ENCODE data around the gene SBNO1.
"Not testable (repeated sequence)": the region's sequence is repeated elsewhere in the genome, so short reads cannot be mapped to it uniquely, and the experiment has no call there.

Gene SBNO1

DNA sequence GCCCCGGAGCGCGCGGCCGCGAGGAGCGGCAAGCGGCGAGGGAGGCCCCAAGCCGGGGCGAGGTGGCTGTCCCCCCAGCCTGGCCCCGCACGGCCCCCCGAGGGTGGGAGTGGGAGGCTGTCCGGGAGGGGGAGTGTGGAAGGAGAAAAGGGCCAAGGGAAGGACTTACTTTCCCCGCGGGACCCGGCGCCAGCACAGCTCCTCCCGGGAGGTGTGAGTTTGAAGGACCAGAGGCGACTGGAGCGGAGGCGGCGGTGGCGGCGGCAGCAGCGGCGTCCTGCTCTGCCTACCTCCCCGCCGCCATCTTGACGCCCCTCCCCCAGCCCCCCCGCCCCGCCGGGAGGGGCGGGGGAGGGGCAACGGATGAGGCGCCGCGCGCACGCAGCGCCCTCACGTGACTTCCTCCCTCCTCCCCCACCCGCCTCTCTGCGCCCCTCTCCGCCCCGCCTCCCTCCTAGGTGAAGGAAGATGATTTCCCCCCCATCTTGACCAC, at the start of gene SBNO1:
Gene SBNO1 (minus strand): TSS at position 316 of the 493 bp plus-strand sequence. CDS start 14,406 bp downstream, outside the sequence.
- DNase-seq: no peak

DNA sequence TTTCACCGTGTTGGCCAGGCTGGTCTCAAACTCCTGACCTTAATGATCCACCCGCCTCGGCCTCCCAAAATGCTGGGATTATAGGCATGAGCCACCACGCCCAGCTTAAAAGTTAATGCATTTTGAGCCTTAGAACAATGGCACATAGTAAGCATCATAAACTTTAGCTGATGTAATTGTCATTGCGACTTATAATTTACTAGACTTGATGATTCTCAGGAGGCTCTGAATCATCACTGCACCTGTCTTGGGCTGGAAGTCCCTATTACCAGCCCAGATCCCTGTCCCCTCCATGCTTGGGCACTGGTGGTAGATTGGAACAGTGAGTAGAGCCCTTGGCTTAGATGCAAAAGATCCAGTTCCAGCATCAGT, 45.4 kb upstream of the SBNO1 start:
- DNase-seq: no peak

DNA sequence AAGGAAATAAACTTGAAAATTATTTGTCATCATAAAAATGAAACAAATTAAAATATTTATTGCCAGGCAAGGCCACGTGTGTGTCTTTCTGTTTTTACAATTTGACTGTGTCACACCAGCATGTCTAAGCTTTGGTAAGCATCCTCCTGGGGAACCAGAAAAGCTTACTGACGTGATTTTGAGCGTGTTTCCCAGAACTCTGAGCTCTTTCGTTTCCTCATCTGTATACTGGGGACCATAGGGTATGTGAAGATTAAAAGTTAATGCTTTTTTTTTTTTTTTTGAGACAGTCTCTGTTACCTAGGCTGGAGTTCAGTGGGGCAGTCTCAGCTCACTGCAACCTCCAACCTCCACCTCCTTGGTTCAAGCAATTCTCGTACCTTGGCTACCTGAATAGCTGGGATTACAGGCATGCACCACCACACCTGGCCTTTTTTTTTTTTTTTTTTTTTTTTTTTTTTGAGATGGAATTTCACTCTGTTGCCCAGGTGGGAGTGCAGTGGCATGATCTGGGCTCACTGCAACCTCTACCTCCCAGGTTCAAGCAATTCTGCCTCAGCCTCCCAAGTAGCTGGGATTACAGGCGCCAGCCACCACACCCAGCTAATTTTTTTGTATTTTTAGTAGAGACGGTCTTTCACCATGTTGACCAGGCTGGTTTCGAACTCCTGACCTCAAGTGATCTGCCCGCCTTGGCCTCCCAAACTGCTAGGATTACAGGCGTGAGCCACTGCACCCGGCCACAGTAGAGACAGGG, 44.8 kb upstream of the SBNO1 start:
- not testable (repeated sequence) for DNase-seq

DNA sequence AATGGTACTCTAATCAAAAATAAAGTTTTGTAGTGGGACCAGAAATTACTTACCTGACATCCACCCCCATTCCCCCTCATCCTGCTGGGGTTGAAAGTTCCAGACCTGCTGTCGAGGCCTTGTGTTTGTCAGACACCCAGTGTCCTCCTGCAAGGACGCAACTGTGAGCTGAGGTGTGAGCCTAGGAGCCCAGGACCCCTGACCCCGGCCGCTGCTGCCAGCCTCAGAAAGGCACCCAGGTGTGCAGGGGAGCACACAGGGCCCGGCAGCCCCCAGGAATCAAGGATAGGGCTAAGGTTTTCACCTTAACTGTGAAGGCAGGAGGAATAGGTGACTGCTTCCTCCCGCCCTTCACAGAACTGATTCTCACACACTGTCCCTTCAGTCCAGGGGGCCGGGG, 44.0 kb upstream of the SBNO1 start:
- DNase-seq: not testable (repeated sequence)

DNA sequence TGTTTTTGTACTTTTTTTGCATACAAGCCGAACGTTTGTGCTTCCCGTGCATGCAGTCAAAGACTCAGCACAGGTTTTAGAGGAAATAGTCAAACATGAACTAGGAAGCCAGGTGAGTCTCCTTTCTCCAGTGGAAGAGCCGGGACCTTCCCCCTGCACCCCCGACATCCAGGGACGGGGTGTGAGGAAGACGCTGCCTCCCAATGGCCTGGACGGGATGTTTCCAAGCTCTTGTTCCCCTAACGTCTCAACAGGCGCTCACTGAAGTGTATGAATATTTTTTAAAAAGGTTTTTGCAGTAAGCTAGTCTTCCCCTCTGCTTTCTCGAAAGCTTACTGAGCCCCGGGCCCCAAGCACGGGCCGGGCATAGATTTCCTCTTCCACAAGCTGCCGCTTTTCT, 43.3 kb upstream of the SBNO1 start:
- not testable (repeated sequence) for DNase-seq

DNA sequence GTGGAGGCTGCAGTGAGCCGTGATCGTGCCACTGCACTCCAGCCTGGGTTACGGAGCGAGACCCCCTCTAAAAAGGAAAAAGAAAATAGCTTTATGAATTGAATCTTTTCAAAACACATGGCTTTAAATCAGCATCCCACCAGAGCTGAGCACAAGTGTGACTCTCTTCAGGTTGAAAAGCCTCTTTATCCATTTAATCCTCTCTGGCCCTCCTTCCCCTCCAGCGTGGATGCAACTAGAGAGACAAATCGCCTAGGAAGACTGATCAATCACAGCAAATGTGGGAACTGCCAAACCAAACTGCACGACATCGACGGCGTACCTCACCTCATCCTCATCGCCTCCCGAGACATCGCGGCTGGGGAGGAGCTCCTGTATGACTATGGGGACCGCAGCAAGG, 42.6 kb upstream of the SBNO1 start:
- not testable (repeated sequence) for DNase-seq

DNA sequence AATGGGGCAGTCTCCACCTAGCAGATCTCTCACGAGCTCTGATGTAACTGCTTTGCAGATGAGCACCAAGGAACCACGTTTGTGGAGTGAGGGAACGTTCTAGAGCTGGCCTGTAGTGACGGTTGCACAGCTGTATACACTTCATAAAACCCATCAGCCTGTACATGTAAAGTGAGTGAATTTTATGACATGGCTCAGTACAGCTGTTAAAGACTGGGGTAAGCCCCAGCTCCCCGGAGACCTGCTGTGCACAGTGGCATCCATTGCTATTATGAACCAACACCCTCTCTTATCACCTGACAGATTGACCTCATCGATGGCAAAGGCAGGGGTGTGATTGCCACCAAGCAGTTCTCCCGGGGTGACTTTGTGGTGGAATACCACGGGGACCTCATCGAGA, 39.9 kb upstream of the SBNO1 start:
- DNase-seq: no peak

DNA sequence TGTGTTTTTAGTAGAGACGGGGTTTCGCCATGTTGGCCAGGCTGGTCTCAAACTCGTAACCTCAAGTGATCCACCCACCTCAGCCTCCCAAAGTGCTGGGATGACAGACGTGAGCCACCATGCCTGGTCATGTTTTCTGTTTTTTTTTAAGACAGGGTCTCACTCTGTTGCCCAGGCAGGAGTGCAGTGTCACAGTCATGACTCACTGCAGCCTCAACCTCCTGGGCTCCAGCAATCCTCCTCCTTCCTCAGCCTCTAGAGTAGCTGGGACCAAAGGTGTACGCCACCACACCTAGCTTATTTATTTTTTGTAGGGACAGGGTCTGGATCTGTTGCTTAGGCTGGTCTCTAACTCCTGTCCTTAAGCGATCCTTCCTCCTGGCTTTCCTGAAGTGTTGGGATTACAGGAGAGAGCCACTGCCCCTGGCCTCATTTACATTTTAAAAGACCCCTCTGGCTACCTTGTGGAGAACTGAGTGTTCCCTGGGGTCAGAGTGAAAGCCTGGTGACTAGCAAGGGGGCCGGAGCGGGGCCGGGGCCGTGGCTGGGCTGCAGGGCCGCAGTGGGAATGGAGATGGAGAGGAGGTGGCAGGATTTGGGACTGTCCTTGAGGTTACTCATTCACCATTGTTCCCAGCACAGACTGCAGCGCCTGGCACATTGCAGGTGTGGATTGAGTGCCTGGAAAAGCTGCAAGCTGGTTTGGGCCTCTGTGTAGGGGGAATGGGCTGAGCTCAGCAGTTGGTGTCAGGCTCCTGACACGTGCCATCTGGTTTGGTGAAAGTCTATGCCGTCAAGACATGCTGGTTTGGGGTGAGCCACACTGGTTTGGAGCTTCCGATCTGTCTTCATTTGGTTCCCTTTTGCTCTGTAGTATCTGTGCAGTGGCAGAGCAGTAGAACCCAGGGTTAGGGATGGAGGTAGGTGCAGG, 37.4 kb upstream of the SBNO1 start:
- no peak for DNase-seq

DNA sequence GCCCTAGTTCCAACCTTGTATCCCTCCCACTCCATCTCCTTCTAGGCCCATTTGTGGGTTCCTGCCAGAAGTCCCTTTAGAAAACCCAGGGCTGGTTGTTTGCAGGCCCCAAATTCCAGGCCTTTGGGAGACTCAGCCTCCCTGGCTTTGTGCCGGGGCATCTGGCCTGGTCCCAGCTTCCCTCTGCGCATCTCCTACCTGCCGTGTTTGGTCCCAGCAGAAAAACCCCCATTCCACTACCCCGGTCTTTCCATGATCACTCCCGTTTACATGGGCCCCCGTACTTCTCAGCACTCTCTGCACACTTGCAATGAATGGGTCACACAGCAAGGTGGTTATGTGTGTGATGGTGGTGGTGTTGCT, 34.6 kb upstream of the SBNO1 start:
- DNase-seq: no peak

DNA sequence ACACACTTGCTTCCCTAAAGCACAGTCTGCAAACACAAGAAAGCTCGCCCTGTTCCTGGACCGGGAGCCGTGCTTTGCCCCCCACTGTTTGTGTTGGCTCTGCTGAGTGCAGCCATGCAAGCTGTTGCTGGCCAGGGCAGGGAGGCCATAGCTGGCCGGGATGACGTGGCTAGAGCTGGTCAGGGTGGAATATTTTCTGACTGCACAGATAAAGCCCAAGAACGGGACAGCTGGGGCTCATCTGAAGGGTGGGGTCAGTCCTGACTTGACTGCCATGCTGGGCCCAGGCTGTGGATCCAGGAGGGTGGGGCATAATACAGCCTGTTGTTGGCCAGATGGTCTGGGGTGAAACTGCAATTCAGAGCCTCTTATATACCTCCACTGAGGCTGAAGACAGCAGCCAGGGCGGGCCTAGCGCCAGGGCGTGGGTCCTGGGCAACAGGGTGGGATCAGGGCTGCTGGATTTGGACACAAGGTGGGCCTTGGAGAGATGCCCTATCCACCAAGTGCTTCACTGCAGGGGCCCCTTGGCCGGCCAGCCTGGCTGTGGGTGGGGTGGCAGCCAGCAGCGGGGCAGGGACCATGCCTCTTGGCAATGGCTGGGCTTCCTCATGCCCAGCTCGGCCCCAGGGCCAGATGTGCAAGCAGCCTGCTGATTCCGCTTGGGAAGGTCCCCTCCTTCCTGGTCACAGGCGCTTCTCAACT, 34.1 kb upstream of the SBNO1 start:
- no peak for DNase-seq

DNA sequence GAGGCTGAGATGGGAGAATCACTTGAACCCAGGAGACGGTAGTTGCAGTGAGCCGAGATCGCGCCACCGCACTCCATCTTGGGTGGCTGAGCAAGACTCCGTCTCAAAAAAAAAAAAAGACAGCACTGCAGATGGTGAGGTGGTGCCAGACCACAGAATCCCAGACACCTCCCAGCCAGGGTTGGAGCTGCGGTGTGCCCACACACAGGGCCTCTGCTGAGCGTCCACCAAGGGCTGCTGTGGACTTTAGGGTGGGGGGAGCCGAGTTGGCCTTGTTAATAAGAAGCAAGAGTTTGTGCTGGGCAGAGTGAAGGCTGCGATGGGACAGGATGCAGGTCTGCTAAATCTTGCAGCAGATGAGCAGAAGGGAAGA, 33.5 kb upstream of the SBNO1 start:
- no peak for DNase-seq

DNA sequence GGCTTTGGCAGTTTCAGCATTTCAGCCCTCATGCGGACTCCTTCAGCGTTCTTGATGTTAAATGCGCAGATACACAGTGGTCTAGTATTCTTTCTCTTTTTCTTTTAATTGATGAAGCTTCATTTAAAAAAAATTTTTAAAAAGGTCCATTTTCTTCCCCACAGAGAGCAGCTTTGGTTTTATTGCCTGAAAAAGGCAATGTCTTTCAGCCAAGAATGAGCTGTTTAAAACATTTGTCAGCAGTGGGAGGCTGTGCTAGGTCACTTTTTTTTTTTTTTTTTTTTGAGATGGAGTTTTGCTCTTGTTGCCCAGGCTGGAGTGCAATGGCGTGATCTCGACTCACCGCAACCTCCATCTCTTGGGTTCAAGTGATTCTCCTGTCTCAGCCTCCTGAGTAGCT, 32.8 kb upstream of the SBNO1 start:
- DNase-seq: no peak

DNA sequence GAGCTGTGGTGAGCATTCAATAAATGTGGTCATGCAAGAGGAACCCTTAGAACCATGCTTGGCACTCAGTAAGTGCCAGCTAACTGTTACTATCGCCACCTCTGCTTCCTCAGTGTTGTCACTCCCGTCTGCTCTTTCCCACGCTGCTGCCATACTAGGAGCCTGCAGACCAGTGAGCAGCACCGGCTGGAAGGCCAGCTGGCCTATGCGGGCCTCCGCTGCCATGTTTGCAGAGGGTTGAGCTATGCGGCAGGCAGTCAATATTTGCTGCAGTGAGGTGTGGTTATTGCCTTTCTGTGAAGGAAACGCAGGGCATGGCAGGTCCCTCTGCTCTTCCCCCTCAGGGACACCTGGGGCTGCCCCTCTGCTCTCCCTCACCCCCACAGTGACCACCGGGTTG, 32.3 kb upstream of the SBNO1 start:
- no peak for DNase-seq

DNA sequence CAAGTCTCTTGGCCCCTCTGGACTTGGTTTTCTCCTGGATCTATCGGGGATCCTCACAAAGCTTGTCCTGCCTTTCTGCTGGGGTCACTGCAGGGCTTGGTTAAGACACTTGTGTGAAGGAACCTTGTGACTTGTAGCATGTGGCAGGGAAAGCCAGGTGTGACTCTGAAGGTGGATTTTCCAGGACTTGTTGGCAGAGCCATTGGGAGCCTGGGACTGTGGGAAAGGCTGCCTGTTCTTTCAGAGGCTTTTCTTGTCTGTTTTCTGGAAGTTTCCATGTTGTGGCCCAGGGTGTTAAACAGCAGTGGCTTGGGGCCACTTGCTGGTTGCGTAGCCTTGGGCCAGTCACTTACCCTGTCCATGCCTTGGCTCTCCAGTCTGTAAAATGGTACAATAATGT, 31.9 kb upstream of the SBNO1 start:
- DNase-seq: no peak

DNA sequence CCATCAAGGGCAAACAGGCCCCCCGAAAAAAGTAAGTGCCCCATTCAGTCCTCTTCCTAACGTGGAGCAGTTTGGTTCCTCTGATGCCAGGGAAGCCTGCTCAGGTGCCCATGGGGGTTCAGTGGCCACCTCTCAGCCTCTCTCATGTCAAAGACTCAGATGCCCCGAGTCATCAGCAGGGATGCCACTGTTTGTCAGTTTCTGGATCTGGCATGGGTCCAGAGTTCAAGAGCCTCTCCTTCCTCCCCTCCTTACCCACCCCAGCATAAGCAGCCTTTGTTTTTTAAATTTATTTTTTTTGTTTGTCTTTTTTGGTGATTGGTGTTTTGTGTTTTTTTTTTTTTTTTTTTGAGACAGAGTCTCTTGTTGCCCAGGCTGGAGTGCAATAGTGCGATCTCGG, 30.6 kb upstream of the SBNO1 start:
- DNase-seq: no peak

DNA sequence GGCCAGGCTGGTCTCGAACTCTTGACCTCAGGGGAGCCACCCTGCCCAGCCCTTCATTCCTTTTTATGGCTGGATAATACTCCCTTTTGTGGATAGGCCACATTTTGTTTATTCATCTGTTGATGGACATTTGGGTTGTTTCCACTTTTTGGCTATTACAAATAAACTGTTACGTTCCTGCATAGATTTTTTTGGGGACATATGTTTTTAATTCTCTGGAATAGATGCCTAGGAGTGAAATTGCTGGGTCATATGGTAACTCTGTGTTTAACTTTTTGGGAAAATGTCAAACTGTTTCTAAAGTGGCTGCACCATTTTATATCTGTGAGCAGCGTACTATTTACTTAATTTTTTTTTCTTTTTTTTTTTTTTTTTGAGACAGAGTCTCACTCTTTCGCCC, 29.1 kb upstream of the SBNO1 start:
- DNase-seq: no peak

DNA sequence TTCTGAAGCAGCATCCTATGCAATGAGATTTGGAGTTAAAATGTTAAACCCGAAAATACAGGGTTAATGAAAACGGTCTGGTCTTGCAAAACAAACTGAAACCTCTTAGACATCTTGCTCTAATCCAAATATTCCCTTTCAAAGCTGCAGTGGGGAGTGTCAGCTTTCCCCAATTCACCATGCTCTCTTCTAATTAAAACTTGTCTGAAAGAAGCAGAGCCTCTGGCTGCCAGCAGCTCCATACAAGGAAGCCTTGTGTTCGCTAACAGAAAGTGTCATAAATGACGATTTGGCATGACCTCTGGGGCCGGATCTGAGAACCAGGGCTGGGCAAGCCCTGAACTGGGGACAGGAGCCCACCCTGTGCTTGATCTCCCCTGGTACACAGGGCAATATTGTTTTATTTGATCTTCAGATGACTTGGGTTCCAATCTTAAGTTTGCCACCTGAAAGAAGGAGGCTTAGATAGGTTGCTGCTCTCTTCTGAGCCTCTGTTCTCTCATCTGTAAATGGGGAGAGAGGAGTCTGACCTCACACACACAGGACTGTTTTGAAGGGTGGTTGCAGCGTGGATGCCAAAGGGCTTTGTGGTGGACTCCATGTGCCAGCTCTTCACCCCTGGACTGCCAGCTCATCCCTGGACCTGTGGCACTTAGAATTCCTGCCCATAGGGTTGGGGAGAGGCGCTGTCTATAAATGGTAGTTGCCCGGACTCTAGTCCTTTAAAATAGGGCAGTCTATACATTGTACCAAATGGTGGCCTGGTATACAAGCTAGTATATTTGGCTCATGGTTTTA, 27.1 kb upstream of the SBNO1 start:
- no peak for DNase-seq

DNA sequence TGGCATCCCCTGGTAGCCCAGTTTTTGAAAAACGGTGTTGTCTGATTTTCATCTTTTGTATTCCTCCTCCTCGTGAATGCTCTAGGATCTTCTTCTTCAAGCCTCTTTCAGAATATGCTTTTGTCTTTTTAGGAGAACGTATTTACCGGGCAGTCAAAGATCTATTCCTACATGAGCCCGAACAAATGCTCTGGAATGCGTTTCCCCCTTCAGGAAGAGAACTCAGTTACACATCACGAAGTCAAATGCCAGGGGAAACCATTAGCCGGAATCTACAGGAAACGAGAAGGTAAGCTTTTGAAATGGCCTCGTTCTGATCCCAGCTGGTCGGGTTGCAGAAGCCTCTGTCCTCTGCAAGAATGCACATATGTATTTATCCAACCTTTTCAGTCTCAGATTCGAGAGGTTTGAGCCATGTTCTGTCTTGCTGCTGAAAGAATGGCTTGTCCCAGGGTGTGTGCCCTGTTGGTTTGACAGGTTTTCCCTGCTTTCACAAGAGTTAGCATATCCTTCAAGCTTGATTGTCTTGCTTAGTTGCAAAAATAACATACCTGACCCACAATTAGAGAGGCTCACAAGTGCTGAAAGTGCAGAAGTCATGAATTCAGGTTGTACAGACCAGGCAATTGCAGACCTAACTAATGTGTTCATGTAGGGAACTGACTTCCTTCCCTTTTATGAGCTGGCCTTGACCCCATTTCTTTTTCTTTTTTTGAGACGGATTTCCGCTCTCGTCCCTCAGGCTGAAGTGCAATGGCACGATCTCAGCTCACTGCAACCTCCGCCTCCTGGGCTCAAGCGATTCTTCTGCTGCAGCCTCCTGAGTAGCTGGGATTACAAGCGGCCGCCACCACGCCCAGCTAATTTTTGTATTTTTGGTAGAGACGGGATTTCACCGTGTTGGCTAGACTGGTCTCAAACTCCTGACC, 26.1 kb upstream of the SBNO1 start:
- DNase-seq: peak; percentile 19

DNA sequence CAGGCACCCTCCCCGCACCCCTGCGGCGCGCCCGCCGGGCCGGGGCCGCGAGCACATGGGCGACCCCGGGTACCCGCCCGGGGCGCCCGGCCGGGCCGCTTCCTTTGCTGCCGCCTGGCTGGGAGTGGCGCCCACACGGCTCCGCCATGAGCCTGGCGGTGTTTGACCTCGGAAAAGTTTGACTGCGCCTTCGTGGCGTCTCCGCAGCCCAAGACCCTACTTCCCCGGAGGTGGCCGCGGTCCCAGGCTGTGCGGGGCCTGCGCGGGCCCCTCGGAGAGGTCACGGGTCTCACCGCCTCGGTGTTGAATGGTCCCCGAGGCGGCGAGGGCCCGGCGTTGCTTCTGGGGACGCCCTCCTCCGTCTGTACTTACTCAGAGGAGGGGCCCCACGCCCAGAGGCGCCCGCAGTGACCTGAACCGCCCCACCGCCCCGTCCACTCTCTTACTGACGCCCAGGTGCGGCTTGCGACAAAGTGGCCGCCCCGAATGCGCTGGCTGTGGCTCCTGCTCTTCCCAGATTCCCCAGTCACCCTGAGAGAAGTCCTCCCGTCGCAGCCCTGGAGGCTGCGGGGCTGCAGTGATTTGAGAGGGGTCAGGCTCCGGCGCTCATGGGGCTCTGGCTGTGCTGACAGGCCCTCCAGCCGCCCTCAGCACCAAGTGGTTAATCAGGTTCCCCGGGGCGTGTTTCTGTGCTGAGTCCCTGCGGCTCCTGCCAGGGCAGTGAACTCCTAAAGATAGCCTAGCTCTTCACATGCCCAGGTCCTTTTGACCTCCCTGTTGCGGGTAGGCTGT, 25.1 kb upstream of the SBNO1 start:
- DNase-seq: peak; percentile 48

DNA sequence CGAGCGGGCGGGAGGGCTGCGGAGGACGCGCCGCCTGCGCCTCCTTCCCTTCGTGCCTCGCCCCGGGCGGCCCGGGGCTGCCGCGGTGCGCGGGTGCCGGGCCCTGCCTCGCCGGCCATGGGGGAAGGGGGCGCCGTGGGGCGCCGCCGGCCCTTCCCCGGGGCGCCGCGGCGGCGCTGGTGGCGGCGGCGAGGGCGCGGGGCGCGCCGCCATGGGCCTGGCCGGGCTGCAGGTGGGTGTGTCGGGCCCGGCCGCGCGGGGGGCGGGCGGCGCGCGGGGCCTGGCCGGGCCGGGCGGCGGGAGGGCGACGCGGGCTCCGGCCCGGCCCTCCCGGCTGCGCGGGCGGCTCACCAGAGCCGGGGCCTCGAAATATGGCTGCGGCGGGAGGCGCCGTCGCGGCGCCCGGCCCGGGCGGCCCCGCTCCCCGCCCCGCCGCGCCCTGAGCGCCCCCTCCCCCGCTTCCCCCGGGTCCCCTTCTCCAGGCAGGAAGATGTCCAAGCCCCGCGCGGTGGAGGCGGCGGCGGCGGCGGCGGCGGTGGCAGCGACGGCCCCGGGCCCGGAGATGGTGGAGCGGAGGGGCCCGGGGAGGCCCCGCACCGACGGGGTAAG, 24.4 kb upstream of the SBNO1 start:
- no peak for DNase-seq

Data from eye (tissue), 1 donor.